HCT116 (cell line): ENCODE measurements around the gene PODN. TPM values are rescaled to one million over a fixed set of nuclear protein-coding genes. Genes with fewer than 3 reads are reported as not detected.

Experiments
- ATAC-seq: fragments of 200-7000 bp; cut with Tn5 transposase; 2 replicates; pipeline ENCODE4 v1.9.1; 2020; ENCODE audit warnings: mild to moderate bottlenecking, moderate library complexity
- BruUV-seq: library from RNA; stranded (reverse); fragments of 400-500 nt; replicated peaks from 2 replicates; lab custom pipeline; 2021; lab: Mats Ljungman, UMichigan
- CTCF ChIA-PET: fragments of 300-600 bp; sonication (Branson Sonifier 250); formaldehyde crosslinking; loops from one replicate; lab custom pipeline; 2021; ENCODE audit warnings: antibody characterized with exemption; lab: Charles Lee
- POLR2A ChIA-PET: fragments of 300-600, 350-600 bp; sonication (Branson Sonifier 250); formaldehyde crosslinking; loops from one replicate; lab custom pipeline; 2021; ENCODE audit warnings: antibody characterized with exemption; lab: Charles Lee
- RAD21 ChIA-PET, 2 experiments: fragments of 300-600 bp; sonication (Branson Sonifier 250); formaldehyde crosslinking; loops; one replicate each; lab custom pipeline; 2023; ENCODE audit warnings: low total read pairs in 2 of 2; ENCODE audit not compliant: uncharacterized antibody in 2 of 2, unreplicated experiment in 2 of 2, low non-redundant PET in 1 of 2; lab: Charles Lee
- DNase-seq: peaks from one replicate; pipeline ENCODE4 v3.0.0-alpha.2; 2010; ENCODE audit warnings: low read depth, low spot score
- H2AFZ ChIP-seq: fragments of 200-600 bp; shearing (Covaris generic), sonication (generic); 2 replicates; pipeline ENCODE4 v1.6.1; 2017; ENCODE audit warnings: low read depth, mixed run types, mixed read lengths, antibody characterized with exemption, low read length; ENCODE audit not compliant: poor library complexity, severe bottlenecking
- H3K27ac ChIP-seq: 2 replicates; pipeline ENCODE4 v1.5.1; 2012; ENCODE audit warnings: low read depth, low read length
- H3K27me3 ChIP-seq: fragments of 200-600 bp; sonication (generic); 2 replicates; pipeline ENCODE4 v1.6.1; 2016; ENCODE audit warnings: mixed run types, low read length, mixed read lengths; ENCODE audit not compliant: insufficient read depth
- H3K36me3 ChIP-seq, 2 experiments: fragments of 200-500 bp in 1 of 2; fragments of 200-600 bp in 1 of 2; sonication (Bioruptor generic) in 1 of 2; sonication (generic) in 1 of 2; 2 replicates each; pipeline versions ENCODE4 v1.5.1 to v1.6.1; 2014 to 2016; ENCODE audit warnings: low read length in 2 of 2, inconsistent platforms in 1 of 2, mixed read lengths in 1 of 2, mixed run types in 1 of 2; ENCODE audit not compliant: insufficient read depth in 2 of 2, control insufficient read depth in 1 of 2
- H3K4me1 ChIP-seq, 2 experiments: fragments of 200-600 bp in 1 of 2; sonication (generic) in 1 of 2; 2 replicates each; pipeline versions ENCODE4 v1.5.1 to v1.6.1; 2012 to 2017; ENCODE audit warnings: low read length in 2 of 2, inconsistent platforms in 1 of 2, mild to moderate bottlenecking in 1 of 2, mixed read lengths in 1 of 2, mixed run types in 1 of 2, moderate library complexity in 1 of 2; ENCODE audit not compliant: insufficient read depth in 2 of 2, control insufficient read depth in 1 of 2
- H3K4me2 ChIP-seq: fragments of 200-600 bp; sonication (generic); 2 replicates; pipeline ENCODE4 v1.6.1; 2017; ENCODE audit warnings: mixed run types, low read length, mixed read lengths
- H3K4me3 ChIP-seq, 2 experiments: fragments of 200-600 bp in 1 of 2; sonication (generic) in 1 of 2; replicated peaks in 1 of 2; 2 replicates each; pipeline ENCODE4 v1.5.1; 2011 to 2016; ENCODE audit warnings: low read length in 2 of 2, control low read depth in 1 of 2, low read depth in 1 of 2, mild to moderate bottlenecking in 1 of 2, mixed read lengths in 1 of 2, mixed run types in 1 of 2
- H3K79me2 ChIP-seq: fragments of 200-600 bp; sonication (generic); 2 replicates; pipeline ENCODE4 v1.6.1; 2017; ENCODE audit warnings: mild to moderate bottlenecking, mixed run types, low read length, moderate library complexity, mixed read lengths; ENCODE audit not compliant: insufficient read depth
- H3K9ac ChIP-seq: fragments of 200-600 bp; sonication (generic); 2 replicates; pipeline ENCODE4 v1.6.1; 2016; ENCODE audit warnings: low read length, mixed read lengths
- H3K9me2 ChIP-seq: fragments of 200-600 bp; sonication (generic), shearing (Covaris generic); 2 replicates; pipeline ENCODE4 v1.6.1; 2017; ENCODE audit warnings: mixed run types, mild to moderate bottlenecking, moderate library complexity; ENCODE audit not compliant: insufficient read depth
- H3K9me3 ChIP-seq, 2 experiments: fragments of 200-500 bp in 1 of 2; fragments of 200-600 bp in 1 of 2; sonication (Bioruptor generic) in 1 of 2; sonication (generic) in 1 of 2; 2 replicates each; pipeline ENCODE4 v1.6.1; 2014 to 2017; ENCODE audit warnings: low read length in 2 of 2, mixed read lengths in 2 of 2, inconsistent platforms in 1 of 2, low read depth in 1 of 2, mild to moderate bottlenecking in 1 of 2, mixed run types in 1 of 2, moderate library complexity in 1 of 2; ENCODE audit not compliant: control insufficient read depth in 1 of 2, insufficient read depth in 1 of 2
- H4K20me1 ChIP-seq: fragments of 200-600 bp; sonication (generic), shearing (Covaris generic); 2 replicates; pipeline ENCODE4 v1.6.1; 2017; ENCODE audit warnings: mixed run types, mild to moderate bottlenecking, moderate library complexity; ENCODE audit not compliant: insufficient read depth
- CBX3 ChIP-seq: IDR thresholded peaks from 2 replicates; pipeline ENCODE4 v1.6.1; 2012; ENCODE audit warnings: low read depth
- EGR1 ChIP-seq: IDR thresholded peaks from 2 replicates; pipeline ENCODE4 v1.6.1; 2012; ENCODE audit warnings: low read depth
- MAX ChIP-seq: IDR thresholded peaks from 2 replicates; pipeline ENCODE4 v1.6.1; 2012
- SP1 ChIP-seq: IDR thresholded peaks from 2 replicates; pipeline ENCODE4 v1.6.1; 2012; ENCODE audit warnings: low read depth
- SRF ChIP-seq: IDR thresholded peaks from 2 replicates; pipeline ENCODE4 v1.6.1; 2012; ENCODE audit warnings: low read depth
- YY1 ChIP-seq: IDR thresholded peaks from 2 replicates; pipeline ENCODE4 v1.6.1; 2011; ENCODE audit warnings: low read length, low read depth, moderate library complexity, mild to moderate bottlenecking; ENCODE audit not compliant: insufficient replicate concordance; ENCODE audit errors: extremely low read depth
- intact Hi-C: fragments of 100-400 bp; cut with micrococcal nuclease; formaldehyde crosslinking; loops from 2 replicates; pipeline ENCODE4 v1.10.0; 2022
- total RNA-seq: library from RNA; stranded (reverse); gene quantifications from one replicate; pipeline ENCODE4 v1.2.1, GENCODE V29; 2021; ENCODE audit not compliant: unreplicated experiment

PODN gene
- total RNA-seq, 1 experiment from 2014 or later = 0.22 TPM

- TF ChIP-seq YY1 (no peak), SRF (no peak)
Observed at GRCh38 chr1:53025034-53025768, 36.8 kb upstream of the PODN start.

GRCh38 chr1:53025769-53026112 is 36.3 kb upstream of the PODN start:
- TF ChIP-seq CBX3 = no peak
- no peak for TF ChIP-seq EGR1
- no peak for TF ChIP-seq MAX
- TF ChIP-seq SP1 = no peak
- no peak overlapping the region for H3K27ac ChIP-seq
- no peaks in the 10 kb centered on the region for H3K79me2 ChIP-seq
- H3K9me3 ChIP-seq = no peaks in the 10 kb centered on the region
- no peaks in the 10 kb centered on the region for H3K27me3 ChIP-seq
- intact Hi-C loops = no loop called here
- H4K20me1 ChIP-seq = no peaks in the 10 kb centered on the region
- ATAC-seq = no peak
- no peak overlapping the region for H3K4me3 ChIP-seq
- POLR2A ChIA-PET = no interaction called here
- H3K4me2 ChIP-seq = no peak overlapping the region
- BruUV-seq = no TSS peak
- no peaks in the 10 kb centered on the region for H3K36me3 ChIP-seq
- CTCF ChIA-PET = no interaction called here
- RAD21 ChIA-PET = no interaction called here
- no peak overlapping the region for H3K9ac ChIP-seq
- H3K4me1 ChIP-seq = no peaks in the 10 kb centered on the region
- no peaks in the 10 kb centered on the region for H3K9me2 ChIP-seq
- no peak for DNase-seq
- H2AFZ ChIP-seq = no peak overlapping the region

More at GRCh38 chr1:53025034-53025768, 36.8 kb upstream of the PODN start:
- Histone ChIP-seq H3K36me3 (no peaks in the 10 kb centered on the region), H2AFZ (no peak overlapping the region), H3K27ac (no peak overlapping the region), H3K4me1 (no peaks in the 10 kb centered on the region), H3K4me2 (no peak overlapping the region), H3K9me2 (no peaks in the 10 kb centered on the region), H3K4me3 (no peak overlapping the region), H4K20me1 (no peaks in the 10 kb centered on the region), H3K27me3 (no peaks in the 10 kb centered on the region), H3K9ac (no peak overlapping the region), H3K79me2 (no peaks in the 10 kb centered on the region), H3K9me3 (no peaks in the 10 kb centered on the region)
- BruUV-seq = no TSS peak
- no peak for DNase-seq
- POLR2A ChIA-PET = no interaction called here
- CTCF ChIA-PET = no interaction called here
- intact Hi-C loops = no loop called here
- no peak for ATAC-seq
- RAD21 ChIA-PET = no interaction called here
